Measurements from ENCODE around the gene SAPCD1.

Gene SAPCD1

DNA sequence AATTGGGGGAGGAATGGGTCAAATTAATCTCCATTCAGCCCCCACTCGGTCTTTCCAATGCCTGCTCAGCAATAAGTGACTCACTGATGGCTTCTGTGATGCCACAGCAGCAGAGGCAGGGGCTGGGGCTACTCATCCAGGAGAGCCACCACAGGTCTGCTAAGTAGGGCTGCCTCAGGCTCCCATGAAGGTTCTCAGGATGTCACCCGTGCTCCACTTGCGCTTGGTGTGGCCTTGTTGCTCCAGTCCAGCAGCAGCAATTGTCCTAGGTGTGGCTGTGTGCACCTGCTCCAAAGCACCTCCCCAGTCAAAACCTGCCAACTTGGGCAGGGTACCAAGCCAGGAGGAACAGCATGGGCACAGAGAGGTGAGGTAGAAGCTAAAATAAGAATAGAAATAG lies 40.3 kb upstream of the SAPCD1 start:
- no peaks in the 10 kb centered on the region for H3K27me3 ChIP-seq (ENCODE audit: control insufficient read depth in 1 of 2, insufficient read depth in 2 of 2, low read length in 2 of 2)
- no peak overlapping the region for H3K4me3 ChIP-seq (ENCODE audit: low read length in 2 of 2)
- H3K4me1 ChIP-seq (ENCODE audit: control insufficient read depth, insufficient read depth, low read length) = no peaks in the 10 kb centered on the region
- peaks cover 10 to 14% of the 10 kb centered on the region in 2 donors for H3K36me3 ChIP-seq (ENCODE audit: control insufficient read depth in 2 of 2, insufficient read depth in 2 of 2, low read length in 2 of 2)
- H3K27ac ChIP-seq (ENCODE audit: low read length) = no peak overlapping the region
- no peak overlapping the region for H3K9ac ChIP-seq (ENCODE audit: low read length in 2 of 2)
- H3K9me3 ChIP-seq (ENCODE audit: control insufficient read depth in 2 of 2, low read length in 2 of 2) = no peaks in the 10 kb centered on the region

DNA sequence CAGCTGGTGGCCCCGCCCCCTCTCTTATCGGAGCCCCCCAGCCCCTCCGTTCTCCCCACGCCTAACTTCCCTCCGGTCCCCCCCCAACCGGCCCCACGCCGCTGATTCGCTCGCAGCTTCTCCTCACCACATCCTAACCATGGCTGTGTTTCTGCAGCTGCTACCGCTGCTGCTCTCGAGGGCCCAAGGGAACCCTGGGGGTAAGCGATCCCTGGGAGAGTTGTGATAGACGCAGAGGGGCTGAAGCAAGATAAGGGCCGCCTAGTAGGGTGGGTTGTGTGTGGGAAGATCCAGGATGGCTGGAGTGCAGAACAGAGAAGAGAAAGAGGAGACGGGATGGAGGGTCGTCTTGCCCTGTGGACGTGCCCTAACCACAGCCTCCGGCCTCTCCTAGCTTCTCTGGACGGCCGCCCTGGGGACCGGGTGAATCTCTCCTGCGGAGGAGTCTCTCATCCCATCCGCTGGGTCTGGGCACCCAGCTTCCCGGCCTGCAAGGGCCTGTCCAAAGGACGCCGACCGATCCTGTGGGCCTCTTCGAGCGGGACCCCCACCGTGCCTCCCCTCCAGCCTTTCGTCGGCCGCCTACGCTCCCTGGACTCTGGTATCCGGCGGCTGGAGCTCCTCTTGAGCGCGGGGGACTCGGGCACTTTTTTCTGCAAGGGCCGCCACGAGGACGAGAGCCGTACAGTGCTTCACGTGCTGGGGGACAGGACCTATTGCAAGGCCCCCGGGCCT lies 39.0 kb upstream of the SAPCD1 start, which contains the start of gene MPIG6B:
TSS of gene MPIG6B (plus strand) at position 129 of the 735 bp plus-strand sequence. CDS start at position 140, 11 bp downstream.
- peaks cover 9% of the 10 kb centered on the region for H3K4me1 ChIP-seq (ENCODE audit: control insufficient read depth, insufficient read depth, low read length)
- H3K27ac ChIP-seq (ENCODE audit: low read length) = no peak within 1 kb of the TSS
- H3K27me3 ChIP-seq (ENCODE audit: control insufficient read depth in 1 of 2, insufficient read depth in 2 of 2, low read length in 2 of 2) = no peaks in the 10 kb centered on the region
- no peak within 1 kb of the TSS for H3K4me3 ChIP-seq (ENCODE audit: low read length in 2 of 2)
- no peaks in the 10 kb centered on the region for H3K9me3 ChIP-seq (ENCODE audit: control insufficient read depth in 2 of 2, low read length in 2 of 2)
- no peak within 1 kb of the TSS for H3K9ac ChIP-seq (ENCODE audit: low read length in 2 of 2)
- H3K36me3 ChIP-seq (ENCODE audit: control insufficient read depth in 2 of 2, insufficient read depth in 2 of 2, low read length in 2 of 2) = peaks cover 11 to 18% of the 10 kb centered on the region in 2 donors

DNA sequence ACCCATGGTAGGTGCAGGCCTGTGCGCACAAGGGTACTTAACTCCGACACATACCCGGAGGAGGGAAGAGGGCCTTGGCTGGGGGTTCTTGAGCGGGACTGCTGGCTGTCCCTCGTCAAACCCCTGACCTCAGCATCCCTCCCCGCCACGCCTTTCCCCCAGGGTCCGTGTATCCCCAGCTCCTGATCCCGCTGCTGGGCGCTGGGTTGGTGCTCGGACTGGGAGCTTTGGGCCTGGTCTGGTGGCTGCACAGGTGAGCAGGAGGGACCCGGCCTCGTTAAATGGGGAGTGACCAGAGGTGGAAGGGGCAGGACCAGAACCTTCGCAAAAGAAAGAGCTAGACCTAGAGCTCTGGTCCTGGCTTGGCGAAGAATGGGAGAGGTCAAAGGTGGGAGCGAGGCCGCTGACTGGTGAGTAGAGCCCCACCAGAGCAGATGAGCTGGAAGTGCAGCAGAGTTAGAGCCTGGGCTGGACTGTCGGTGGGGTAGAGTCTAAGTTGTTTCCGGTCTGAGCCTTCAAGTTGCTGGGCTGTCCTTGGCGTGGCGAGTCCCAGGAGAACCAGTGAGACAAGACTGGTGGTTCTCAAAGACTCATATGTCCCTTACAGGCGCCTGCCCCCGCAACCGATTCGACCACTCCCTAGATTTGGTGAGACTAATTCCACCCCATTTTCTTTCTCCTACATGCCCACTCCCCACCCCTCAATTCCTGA lies 38.3 kb upstream of the SAPCD1 start:
- Histone ChIP-seq H3K27ac (ENCODE audit: low read length) (no peak overlapping the region), H3K36me3 (ENCODE audit: control insufficient read depth in 2 of 2, insufficient read depth in 2 of 2, low read length in 2 of 2) (peaks cover 11 to 18% of the 10 kb centered on the region in 2 donors), H3K4me3 (ENCODE audit: low read length in 2 of 2) (no peak overlapping the region), H3K4me1 (ENCODE audit: control insufficient read depth, insufficient read depth, low read length) (peaks cover 16% of the 10 kb centered on the region), H3K9ac (ENCODE audit: low read length in 2 of 2) (no peak overlapping the region), H3K9me3 (ENCODE audit: control insufficient read depth in 2 of 2, low read length in 2 of 2) (no peaks in the 10 kb centered on the region), H3K27me3 (ENCODE audit: control insufficient read depth in 1 of 2, insufficient read depth in 2 of 2, low read length in 2 of 2) (no peaks in the 10 kb centered on the region)

DNA sequence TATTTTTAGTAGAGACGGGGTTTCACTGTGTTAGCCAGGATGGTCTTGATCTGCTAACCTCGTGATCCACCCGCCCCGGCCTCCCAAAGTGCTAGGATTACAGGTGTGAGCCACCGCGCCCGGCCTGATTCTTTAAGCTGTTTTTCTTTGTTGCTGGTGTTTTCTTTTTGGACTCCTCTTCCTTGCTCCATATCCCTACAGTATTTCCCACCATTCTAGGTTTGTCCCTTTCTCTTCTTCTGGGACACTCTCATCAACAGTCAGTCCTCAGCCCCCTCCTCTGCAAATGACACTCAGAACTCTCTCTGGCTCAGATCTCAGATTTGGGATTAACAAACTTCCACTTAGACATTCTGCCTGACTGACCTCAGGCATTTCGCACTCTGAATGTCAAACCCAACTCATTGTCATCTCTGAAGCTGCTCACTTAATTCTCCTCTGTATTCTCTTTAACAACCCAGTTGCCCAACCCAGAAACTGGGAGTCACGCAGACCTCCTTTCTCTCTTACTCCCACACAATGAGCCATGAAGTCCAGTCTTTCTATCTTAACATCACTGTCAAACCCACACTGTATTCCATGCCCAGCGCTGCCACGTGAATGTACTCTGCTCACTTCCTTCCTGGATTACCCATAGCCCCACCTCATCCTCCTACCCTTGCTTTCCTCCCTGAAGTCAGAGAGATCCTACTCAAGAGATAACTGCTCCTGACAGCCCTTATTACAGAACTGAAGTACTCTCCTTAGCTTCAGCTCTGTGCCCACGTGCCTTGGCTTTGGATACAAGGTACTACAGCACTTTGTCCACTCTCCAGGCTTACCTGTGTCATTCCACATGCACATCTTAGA lies 36.7 kb upstream of the SAPCD1 start:
- H3K4me3 ChIP-seq (ENCODE audit: low read length in 2 of 2) = no peak overlapping the region
- no peak overlapping the region for H3K27ac ChIP-seq (ENCODE audit: low read length)
- no peak overlapping the region for H3K9ac ChIP-seq (ENCODE audit: low read length in 2 of 2)
- H3K9me3 ChIP-seq (ENCODE audit: control insufficient read depth in 2 of 2, low read length in 2 of 2) = no peaks in the 10 kb centered on the region
- H3K36me3 ChIP-seq (ENCODE audit: control insufficient read depth in 2 of 2, insufficient read depth in 2 of 2, low read length in 2 of 2) = peaks cover 11 to 18% of the 10 kb centered on the region in 2 donors
- H3K27me3 ChIP-seq (ENCODE audit: control insufficient read depth in 1 of 2, insufficient read depth in 2 of 2, low read length in 2 of 2) = no peaks in the 10 kb centered on the region
- H3K4me1 ChIP-seq (ENCODE audit: control insufficient read depth, insufficient read depth, low read length) = peaks cover 26% of the 10 kb centered on the region

DNA sequence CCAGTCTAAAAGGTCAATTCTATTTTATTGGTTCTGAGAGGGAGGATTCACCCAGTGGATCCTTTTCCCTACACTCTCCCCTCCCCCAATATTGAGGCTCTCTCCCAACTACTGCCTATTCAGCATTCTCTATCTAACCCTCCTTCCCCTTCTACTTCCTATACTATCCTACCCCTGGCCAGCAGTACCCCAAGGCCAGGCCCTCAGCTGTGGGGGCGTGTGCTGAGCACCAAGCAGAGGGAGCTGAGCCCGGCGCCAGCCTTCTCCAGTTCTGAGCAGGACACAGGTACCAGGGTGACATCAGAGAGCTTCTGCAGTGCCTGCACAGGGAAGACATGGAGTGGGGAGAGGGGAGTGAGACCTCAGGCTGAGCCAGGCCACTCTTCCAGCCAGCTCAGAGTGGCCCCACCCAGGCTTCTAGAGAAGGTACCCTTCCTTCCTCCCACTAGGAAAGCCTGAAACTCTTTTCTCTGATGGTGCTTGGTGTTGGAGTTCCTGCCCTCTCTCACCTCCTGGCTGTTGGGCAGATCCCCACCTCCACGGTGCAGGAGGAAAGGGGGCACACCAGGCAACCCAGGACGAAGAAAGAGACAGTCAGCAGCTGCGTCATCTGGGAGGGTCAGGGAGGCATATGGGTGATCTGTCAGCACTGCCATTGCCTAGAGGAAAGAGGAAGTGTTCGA lies 35.3 kb upstream of the SAPCD1 start:
- Histone ChIP-seq H3K4me3 (ENCODE audit: low read length in 2 of 2) (peak overlapping the region in 1 of 2 donors; percentile 93), H3K4me1 (ENCODE audit: control insufficient read depth, insufficient read depth, low read length) (peaks cover 27% of the 10 kb centered on the region), H3K9ac (ENCODE audit: low read length in 2 of 2) (peak overlapping the region; percentile 21 to 87), H3K36me3 (ENCODE audit: control insufficient read depth in 2 of 2, insufficient read depth in 2 of 2, low read length in 2 of 2) (peaks cover 18 to 25% of the 10 kb centered on the region in 2 donors), H3K27me3 (ENCODE audit: control insufficient read depth in 1 of 2, insufficient read depth in 2 of 2, low read length in 2 of 2) (no peaks in the 10 kb centered on the region), H3K9me3 (ENCODE audit: control insufficient read depth in 2 of 2, low read length in 2 of 2) (no peaks in the 10 kb centered on the region), H3K27ac (ENCODE audit: low read length) (peak overlapping the region; percentile 93)

- peak overlapping the region; percentile 87 to 90 for H3K9ac ChIP-seq (ENCODE audit: low read length in 2 of 2)
- no peaks in the 10 kb centered on the region for H3K27me3 ChIP-seq (ENCODE audit: control insufficient read depth in 1 of 2, insufficient read depth in 2 of 2, low read length in 2 of 2)
- H3K4me1 ChIP-seq (ENCODE audit: control insufficient read depth, insufficient read depth, low read length) = peaks cover 27% of the 10 kb centered on the region
- peak overlapping the region; percentile 93 for H3K4me3 ChIP-seq (ENCODE audit: low read length in 2 of 2)
- H3K36me3 ChIP-seq (ENCODE audit: control insufficient read depth in 2 of 2, insufficient read depth in 2 of 2, low read length in 2 of 2) = peaks cover 19 to 28% of the 10 kb centered on the region in 2 donors
- no peaks in the 10 kb centered on the region for H3K9me3 ChIP-seq (ENCODE audit: control insufficient read depth in 2 of 2, low read length in 2 of 2)
- peak overlapping the region; percentile 93 for H3K27ac ChIP-seq (ENCODE audit: low read length)
Observed at GRCh38 chr6:31727717-31728671, 34.5 kb upstream of the SAPCD1 start.

DNA sequence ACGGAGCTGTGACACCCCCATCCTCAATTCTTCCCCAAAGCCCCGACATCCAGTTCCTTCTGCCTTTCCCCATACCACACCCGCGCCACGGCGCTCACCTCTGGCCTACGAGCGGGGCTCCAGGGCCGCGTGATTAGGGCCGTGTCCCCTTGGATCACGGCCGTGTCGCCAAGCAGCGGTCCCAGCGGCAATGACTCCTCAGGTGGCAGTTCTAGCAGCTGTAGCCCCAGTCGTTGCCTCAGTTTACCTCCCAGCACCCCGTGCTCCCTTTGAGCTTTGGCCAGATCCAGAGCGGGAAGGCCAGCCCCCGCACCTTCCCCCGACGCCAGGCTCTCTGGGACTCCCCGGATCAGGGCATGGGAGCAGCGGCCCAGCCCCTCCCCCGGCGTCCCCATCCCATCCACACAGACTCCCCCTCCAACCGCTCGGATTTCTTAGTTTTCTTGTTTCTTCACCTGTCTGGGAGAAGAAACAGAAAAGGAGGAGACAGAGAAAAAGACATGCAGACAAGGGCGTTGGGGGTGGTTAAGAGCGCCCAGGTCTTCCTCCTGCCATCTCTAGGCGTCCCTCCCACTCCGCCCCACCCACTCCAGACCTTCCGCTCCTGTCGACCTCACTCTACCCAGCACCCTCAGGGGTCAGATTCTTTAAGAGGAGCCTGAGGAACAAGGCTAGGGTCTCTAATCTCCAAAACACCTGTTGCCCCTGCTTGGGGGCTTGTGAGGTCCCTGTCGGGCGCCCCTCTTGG lies 33.5 kb upstream of the SAPCD1 start, which contains the start of gene DDAH2:
TSS of gene DDAH2 (minus strand) at position 533 of the 748 bp plus-strand sequence. CDS start at position 395, 138 bp downstream.
- no peaks in the 10 kb centered on the region for H3K27me3 ChIP-seq (ENCODE audit: control insufficient read depth in 1 of 2, insufficient read depth in 2 of 2, low read length in 2 of 2)
- H3K27ac ChIP-seq (ENCODE audit: low read length) = peak within 1 kb of the TSS; percentile 93
- H3K4me3 ChIP-seq (ENCODE audit: low read length in 2 of 2) = peak within 1 kb of the TSS; percentile 93
- H3K9me3 ChIP-seq (ENCODE audit: control insufficient read depth in 2 of 2, low read length in 2 of 2) = no peaks in the 10 kb centered on the region
- peaks cover 29 to 37% of the 10 kb centered on the region in 2 donors for H3K36me3 ChIP-seq (ENCODE audit: control insufficient read depth in 2 of 2, insufficient read depth in 2 of 2, low read length in 2 of 2)
- H3K9ac ChIP-seq (ENCODE audit: low read length in 2 of 2) = peak within 1 kb of the TSS; percentile 87 to 90
- peaks cover 27% of the 10 kb centered on the region for H3K4me1 ChIP-seq (ENCODE audit: control insufficient read depth, insufficient read depth, low read length)

GRCh38 chr6:31729515-31729978 lies 32.9 kb upstream of the SAPCD1 start:
- H3K27me3 ChIP-seq (ENCODE audit: control insufficient read depth in 1 of 2, insufficient read depth in 2 of 2, low read length in 2 of 2) = no peaks in the 10 kb centered on the region
- no peaks in the 10 kb centered on the region for H3K9me3 ChIP-seq (ENCODE audit: control insufficient read depth in 2 of 2, low read length in 2 of 2)
- H3K4me1 ChIP-seq (ENCODE audit: control insufficient read depth, insufficient read depth, low read length) = peaks cover 33% of the 10 kb centered on the region
- peaks cover 31 to 39% of the 10 kb centered on the region in 2 donors for H3K36me3 ChIP-seq (ENCODE audit: control insufficient read depth in 2 of 2, insufficient read depth in 2 of 2, low read length in 2 of 2)
- peak overlapping the region; percentile 93 for H3K27ac ChIP-seq (ENCODE audit: low read length)
- H3K9ac ChIP-seq (ENCODE audit: low read length in 2 of 2) = peak overlapping the region; percentile 87 to 90
- peak overlapping the region; percentile 93 for H3K4me3 ChIP-seq (ENCODE audit: low read length in 2 of 2)
